ENCODE results near the gene STK25. TPM values are rescaled to one million over a fixed set of nuclear protein-coding genes. Genes with fewer than 3 reads are reported as not detected.
"Not testable (repeated sequence)": the region's sequence is repeated elsewhere in the genome, so short reads cannot be mapped to it uniquely, and the experiment has no call there.

Gene STK25
- total RNA-seq, 1 experiment from 2014 or later: 133 TPM

- DNase-seq (ENCODE audit: low read depth): no peak
These were observed 31.4 kb upstream of the STK25 start for GRCh38 chr2:241539616-241540374.

DNA sequence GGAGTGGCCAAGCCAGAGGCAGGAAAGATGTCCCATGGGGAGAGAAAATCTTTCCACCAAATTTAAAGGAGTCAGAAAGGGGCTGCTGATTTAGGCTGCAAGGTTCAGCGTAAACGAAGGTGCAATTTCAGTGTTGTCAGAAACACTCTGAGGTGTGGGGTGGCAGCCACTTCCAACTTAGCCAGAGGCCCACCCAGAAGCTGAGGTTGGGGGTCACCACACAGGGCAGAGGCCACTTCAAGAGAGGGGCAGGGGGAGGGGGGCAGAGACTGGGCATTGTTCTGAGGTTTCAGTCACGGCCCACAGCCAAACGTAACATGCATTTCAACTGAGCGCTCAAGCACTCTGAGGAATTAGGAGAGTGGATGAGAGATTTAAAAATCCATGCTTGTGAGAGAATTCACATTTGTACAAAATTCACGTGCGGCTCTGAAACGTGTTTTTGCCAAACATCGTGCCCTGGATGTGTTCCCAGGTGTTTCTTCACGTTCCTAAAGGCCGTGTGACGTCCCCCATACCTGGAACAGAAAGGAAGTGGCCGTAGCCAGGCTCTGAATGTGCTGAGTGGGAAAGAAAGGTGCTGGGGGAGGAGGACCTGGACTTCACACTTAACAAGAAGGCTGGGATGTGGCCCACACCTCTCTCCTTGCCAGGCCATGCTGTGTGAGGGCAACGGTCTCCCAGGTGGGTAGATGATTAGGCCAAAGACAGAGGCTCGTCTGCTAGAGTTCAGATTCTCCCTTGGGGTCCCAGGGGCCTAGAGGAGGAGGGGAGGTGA lies 30.6 kb upstream of the STK25 start:
- no peak for DNase-seq (ENCODE audit: low read depth)

DNA sequence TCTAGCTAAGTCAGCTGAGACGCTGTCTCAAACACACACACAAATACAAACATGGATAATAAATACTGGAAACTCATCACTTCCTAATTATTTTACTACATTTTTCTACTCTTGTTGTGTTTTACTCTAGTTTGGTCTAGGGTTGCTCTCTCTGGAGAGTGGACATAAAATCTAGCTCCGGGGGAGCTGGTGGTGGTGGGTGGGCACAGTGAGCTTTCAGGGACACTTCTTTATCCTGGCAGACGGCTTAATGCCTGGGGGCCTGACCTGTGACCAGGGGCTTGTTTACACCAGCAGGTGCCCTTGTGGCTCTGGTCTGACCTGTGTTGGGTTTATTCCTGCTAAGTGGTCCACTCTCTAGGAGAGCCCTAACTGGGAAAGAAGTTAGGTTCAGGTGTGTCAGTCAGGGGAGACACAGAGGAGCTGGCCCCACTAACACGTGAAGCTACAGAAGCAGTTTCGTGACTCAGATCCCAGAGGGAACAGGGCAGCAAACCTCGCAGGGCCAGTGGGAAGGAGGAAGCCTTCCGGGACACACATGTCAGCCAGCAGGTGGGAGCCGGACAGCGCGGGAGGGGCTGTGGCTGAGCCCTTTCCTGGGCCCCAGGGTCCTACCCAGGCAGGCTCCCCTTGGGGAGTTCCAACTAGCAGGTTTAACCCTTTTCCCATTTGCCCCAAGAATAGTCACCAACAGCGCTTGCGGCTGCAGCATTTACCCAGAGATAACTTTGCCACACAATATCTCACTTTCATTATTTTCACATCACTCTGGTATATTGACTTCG lies 27.7 kb upstream of the STK25 start:
- no peak for DNase-seq (ENCODE audit: low read depth)

GRCh38 chr2:241534701-241535375 lies 26.5 kb upstream of the STK25 start:
- no peak for DNase-seq (ENCODE audit: low read depth)

GRCh38 chr2:241534293-241534692 lies 25.9 kb upstream of the STK25 start:
- no peak for DNase-seq (ENCODE audit: low read depth)

- DNase-seq (ENCODE audit: low read depth): no peak
These were observed 24.6 kb upstream of the STK25 start for GRCh38 chr2:241532733-241533601.

- DNase-seq (ENCODE audit: low read depth): no peak
These were observed 23.8 kb upstream of the STK25 start for GRCh38 chr2:241532168-241532567.

DNA sequence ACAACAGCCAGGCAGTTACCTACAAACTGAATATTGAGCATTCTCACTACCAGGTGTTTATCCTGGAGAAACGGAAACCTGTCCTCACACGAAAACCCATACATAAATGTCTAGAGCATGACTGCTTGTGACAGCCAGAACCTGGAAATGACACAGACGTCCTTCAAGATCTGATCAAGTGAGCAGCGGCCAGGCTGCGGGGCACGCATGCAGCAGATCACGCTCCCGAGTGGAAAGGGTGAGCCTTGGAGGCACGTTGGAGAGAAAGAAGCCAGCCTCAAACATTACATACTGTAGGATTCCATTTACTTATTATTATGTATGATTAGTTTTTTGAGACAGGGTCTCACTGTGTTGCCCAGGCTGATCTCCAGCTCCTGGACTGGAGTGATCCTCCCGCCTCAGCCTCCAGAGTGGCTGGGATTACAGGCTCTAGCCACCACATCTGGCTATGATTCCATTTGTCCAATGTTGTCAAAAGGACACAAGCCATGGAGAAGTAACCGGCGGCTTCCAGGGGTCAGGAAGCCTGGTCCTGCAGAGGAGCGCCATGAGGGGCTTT lies 22.9 kb upstream of the STK25 start:
- DNase-seq (ENCODE audit: low read depth): no peak

DNA sequence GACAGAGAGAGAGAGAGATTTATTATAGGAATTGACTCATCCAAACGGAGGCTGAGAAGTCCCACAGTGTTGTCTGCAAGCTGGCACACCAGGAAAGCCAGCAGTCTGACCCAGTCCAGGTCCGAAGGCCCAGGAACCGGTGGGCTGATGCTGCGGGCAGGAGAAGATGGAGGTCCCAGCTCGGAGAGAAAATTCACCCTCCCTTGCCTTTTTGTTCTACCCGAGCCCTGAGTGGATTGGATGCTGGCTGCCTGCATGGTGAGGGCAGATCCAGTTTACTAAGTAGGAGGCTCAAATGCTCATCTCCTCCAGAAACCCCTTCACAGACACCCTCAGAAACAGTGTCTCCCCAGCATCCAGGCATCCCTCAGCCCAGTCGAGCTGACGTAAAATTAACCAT lies 22.2 kb upstream of the STK25 start:
- DNase-seq (ENCODE audit: low read depth): no peak

GRCh38 chr2:241525818-241526780 lies 17.7 kb upstream of the STK25 start:
- not testable (repeated sequence) for DNase-seq (ENCODE audit: low read depth)

GRCh38 chr2:241522477-241522876 lies 14.1 kb upstream of the STK25 start:
- no peak for DNase-seq (ENCODE audit: low read depth)

GRCh38 chr2:241519669-241520068 lies 11.3 kb upstream of the STK25 start:
- DNase-seq (ENCODE audit: low read depth): no peak

- DNase-seq (ENCODE audit: low read depth): no peak
These were observed 8.9 kb upstream of the STK25 start for GRCh38 chr2:241517297-241517696.

GRCh38 chr2:241516520-241516965 lies 8.2 kb upstream of the STK25 start:
- no peak for DNase-seq (ENCODE audit: low read depth)

DNA sequence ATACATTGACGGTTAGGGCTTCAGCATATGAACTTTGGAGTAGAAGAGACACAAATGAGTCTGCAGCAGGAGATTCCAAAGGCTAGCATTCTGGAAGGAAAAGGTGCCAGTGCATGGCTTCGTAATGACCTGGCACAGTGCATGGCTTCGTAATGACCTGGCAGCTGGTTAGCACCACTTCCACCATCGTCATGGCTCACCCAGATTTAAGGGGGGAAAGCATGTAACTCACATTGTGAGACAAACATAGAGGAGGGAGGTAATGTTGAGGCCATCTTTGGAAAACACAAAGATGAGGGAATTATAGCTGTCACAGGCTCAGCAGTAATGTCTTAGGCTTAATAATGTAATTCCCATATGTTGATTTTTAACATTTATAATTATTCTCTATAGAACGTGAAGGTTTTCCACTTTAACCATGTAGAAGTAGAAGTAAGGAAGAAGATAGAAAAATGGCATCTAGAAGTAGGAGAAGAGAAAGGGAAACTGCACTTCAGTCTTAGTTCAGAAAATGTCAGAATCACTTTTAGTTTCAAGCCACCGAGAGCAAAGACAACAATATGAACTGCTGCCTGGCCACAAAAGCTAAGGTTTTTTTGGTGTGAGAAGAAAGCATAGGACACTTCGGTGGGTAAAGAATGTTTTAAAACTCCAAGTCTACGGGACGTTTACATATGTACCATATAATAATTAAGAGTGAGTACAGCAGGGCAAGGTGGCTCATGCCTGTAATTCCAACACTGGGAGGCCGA lies 6.8 kb upstream of the STK25 start:
- DNase-seq (ENCODE audit: low read depth): no peak

DNA sequence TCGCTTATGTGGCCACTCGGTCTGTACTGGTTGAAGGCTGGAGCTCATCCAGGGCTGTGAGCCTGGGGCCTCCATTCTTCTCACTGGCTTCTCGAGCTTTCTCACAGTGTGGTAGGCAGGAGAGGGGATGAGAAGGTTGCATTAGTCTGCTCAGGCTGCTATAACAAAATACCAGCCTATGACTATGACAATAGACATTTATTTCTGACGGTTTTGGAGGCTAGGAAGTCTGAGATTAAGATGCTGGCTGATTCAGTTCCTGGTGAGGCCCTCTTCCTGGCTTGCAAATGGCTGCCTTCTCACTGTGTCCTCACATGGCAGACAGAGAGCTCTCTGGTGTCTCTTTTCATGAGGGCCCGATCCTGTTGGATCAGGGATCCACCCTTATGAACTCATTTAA lies 6.2 kb upstream of the STK25 start:
- no peak for DNase-seq (ENCODE audit: low read depth)

GRCh38 chr2:241511091-241511741 lies 2.8 kb upstream of the STK25 start:
- no peak for DNase-seq (ENCODE audit: low read depth)

All from M059J (cell line).